ENCODE results near the gene TPRX1.
"Not testable (repeated sequence)": the region's sequence is repeated elsewhere in the genome, so short reads cannot be mapped to it uniquely, and the experiment has no call there.

TPRX1 gene, protein sequence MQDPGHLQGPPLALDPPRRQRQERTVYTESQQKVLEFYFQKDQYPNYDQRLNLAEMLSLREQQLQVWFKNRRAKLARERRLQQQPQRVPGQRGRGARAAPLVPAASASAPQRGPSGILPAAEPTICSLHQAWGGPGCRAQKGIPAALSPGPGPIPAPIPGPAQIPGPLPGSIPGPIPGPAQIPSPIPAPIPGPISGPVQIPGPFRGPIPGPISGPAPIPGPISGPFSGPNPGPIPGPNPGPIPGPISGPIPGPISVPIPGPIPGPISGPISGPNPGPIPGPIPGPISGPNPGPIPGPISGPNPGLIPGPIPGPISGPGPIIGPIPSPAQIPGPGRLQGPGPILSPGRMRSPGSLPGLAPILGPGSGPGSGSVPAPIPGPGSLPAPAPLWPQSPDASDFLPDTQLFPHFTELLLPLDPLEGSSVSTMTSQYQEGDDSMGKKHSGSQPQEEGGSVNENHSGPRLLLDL

DNA sequence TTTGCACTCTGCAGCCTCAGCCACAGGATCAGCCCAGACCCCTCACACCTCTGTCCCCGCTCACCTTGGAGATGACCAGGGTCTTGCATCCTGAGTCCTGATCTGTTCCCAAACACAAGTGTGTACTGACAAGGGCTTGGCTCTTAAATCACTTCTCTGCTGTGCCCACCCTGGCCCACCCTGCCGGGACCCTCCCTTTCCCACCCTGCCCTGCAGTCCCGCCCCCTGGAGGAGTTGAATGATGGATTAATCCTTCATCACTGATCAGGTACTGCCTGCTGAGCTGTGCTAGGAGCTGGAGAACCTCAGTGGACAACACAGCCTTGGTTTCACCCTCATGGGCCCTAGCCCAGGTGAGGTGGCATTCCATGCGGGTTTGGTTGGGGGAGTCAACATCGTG, at the start of gene TPRX1:
TPRX1 (minus strand) TSS at position 101 of the 400 bp plus-strand sequence; CDS start at position 89, 12 bp downstream.
- DNase-seq, result not testable (repeated sequence)

GRCh38 chr19:47853003-47853402, 48.7 kb upstream of the TPRX1 start:
- DNase-seq, result no peak

DNA sequence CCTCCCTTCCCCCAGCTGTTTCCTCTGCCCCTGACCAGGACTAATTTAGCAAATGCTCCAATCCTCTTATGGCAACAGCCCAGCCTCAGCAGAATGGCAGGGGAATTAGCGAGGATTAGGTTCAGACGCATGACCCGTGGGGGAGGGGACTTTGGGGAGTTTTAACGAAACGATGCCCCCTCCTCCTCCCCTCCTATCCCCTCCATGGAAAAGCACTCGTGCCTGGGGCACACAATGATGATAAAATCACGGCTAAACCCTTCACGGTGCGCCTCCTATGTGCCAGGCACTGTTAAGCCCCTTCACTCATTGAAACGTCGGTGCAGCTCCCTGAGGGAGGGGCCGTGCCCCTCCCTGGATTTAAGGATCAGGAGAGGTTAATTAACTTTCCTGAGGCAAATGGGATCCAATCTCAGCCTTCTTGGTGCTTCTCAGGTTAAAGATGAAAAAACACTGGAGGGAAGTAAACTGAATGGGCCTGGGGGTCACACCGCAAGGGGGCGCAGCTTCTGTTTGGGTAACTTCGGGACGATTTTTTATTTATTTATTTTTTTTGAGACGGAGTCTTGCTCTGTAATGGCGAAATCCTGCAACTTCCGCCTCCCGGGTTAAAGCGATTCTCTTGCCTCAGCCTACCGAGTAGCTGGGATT, 44.6 kb upstream of the TPRX1 start:
- DNase-seq, result peak; percentile 18

DNA sequence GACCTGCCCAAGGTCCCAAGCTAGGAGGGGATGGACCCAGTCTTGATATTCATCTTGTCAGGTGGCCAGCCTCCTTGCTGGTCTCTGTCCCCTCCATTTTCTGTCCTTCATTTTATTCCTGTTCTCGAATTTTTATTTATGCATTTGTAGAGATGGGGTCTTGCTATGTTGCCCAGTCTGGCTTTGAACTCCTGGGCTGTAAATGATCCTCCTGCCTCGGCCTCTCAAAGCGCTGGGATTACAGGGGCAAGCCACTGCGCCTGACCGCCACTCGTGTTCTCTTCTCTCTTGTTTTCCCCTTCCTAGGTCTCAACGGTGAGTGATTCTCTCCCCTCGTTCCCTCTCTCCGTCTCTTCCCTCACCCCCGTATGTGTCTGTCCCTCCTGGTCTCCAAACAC, 44.1 kb upstream of the TPRX1 start:
- DNase-seq, result no peak

- no peak for DNase-seq
These were observed 38.6 kb upstream of the TPRX1 start for GRCh38 chr19:47842941-47843340.

GRCh38 chr19:47839913-47840312, 35.6 kb upstream of the TPRX1 start:
- DNase-seq, result no peak

GRCh38 chr19:47839411-47839810, 35.1 kb upstream of the TPRX1 start:
- DNase-seq, result no peak

- no peak for DNase-seq
These were observed 31.7 kb upstream of the TPRX1 start for GRCh38 chr19:47836038-47836437.

- DNase-seq, result no peak
These were observed 28.4 kb upstream of the TPRX1 start for GRCh38 chr19:47832723-47833122.

GRCh38 chr19:47826800-47827199, 22.4 kb upstream of the TPRX1 start:
- DNase-seq, result no peak

- DNase-seq, result no peak
These were observed 20.0 kb upstream of the TPRX1 start for GRCh38 chr19:47824396-47824795.

DNA sequence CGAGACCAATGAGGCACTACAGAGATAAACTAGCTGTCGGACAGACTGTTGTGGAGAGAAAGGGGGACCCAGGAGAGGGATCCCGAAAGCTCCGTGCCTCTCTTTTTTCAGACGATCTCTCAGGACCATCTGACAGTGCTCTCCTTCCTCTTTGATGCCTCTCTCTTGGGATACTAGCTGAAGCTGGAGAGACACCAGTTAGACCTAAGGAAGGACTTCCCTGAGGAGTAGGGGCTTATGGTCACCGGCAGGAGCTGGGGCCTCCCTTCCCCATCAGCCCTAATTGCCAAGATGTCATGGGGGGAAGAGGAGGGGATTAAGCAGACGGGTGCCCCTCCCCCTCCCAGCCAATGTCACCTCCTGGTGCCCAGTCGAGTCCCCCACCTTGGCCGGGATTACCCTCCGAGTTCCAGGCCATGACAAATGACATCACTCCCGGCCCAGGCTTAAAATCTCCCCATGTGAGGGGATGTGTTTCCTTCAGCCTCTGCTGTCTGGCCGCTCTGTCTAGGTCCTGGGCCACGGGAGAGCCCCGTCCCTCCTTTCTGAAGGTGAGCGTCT, 17.2 kb upstream of the TPRX1 start, which contains the start of gene CRX:
CRX (plus strand) TSS at position 478 of the 561 bp plus-strand sequence. CDS start 12,507 bp downstream, outside the sequence.
- no peak for DNase-seq

DNA sequence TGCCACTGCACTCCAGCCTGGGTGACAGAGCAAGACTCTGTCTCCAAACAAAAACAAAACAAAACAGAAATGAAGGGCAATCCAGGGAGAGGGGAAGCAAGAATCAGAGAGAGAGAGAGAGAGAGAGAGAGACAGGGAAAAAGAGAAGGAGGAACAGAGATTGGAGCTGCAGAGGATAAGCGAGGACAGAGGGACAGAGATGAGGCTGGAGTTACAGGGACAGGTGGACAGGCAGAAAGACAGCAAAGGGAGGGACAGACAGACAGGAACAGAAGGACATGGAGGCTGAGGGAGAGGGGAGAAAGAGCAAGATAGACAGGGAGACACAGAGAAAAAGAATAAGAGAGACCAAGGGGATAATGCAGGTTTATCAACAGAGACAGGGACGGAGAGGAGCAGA, 16.1 kb upstream of the TPRX1 start:
- DNase-seq, result no peak

DNA sequence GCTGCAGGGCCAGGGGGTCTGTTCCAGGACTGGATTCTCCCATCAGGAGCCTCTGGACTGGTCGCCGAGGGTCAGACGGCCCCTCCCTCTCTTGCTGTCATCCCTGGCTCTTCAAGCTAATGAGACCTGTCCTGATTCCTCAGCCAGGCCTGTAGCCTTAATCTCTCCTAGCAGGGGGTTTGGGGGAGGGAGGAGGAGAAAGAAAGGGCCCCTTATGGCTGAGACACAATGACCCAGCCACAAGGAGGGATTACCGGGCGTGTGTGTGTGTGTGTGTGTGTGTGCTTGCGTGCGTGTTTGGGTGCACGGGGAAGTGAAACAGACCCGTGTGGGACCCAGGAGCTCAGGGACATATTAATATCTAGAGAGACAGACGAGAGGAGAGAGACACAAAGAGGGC, 15.5 kb upstream of the TPRX1 start:
- no peak for DNase-seq

GRCh38 chr19:47818221-47818620, 13.9 kb upstream of the TPRX1 start:
- DNase-seq, result not testable (repeated sequence)

GRCh38 chr19:47816270-47816669, 11.9 kb upstream of the TPRX1 start:
- not testable (repeated sequence) for DNase-seq

- DNase-seq, result no peak
These were observed 9.6 kb upstream of the TPRX1 start for GRCh38 chr19:47813995-47814328.

DNA sequence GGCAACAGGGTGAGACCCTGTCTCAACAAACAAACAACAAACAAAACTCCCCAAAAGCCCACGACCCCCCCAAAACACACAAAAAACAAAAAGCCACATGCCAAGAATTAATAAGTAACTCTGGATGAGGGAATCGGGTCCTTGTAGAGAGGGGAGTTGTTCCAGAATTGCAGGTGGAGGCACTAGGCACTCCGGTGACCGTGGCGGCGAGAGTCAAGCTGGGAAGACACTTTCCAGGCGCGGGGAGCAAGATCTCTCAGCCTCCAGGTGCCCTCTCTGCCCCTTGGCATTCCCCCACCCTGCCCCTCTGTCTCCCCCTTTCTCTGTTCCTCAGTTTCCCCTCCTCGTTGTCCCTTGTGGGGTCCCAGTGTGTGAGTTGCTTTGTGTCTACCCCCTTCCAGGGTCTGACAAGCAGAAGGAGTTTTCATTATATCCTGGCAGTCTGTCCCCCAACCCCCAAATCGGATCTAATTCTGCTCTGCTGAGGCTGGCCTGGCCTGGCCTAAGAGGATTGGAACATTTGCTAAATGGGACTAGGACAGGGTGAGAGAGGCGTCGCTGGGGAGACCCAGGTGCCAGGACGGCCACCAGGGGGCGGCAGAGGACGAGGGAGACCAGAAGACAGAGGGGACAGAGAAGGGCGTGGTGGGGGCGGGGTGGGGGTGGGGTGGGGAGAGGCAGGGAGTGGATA, 9.1 kb upstream of the TPRX1 start:
- peak; percentile 80 for DNase-seq

- DNase-seq, result no peak
These were observed 2.1 kb upstream of the TPRX1 start for GRCh38 chr19:47806435-47806834.

DNA sequence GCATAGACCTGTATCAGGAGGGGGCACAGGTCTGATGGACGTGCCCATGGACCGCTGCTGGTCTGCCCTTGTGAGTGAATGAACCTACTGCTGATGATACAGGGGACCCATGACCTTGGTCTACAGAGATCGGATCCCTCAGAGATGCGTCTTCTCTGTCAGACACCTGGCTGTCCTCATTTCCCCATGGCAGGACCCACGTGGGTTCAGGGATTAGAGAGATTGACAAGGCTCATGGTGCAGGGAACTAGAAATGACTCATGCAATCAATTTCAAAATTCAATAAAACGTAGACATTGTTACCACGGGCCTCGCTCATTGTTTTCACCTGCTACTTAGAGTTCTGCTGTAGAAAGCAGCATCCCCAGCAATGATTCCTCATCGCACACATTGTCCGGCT, 962 bp upstream of the TPRX1 start:
- no peak for DNase-seq

DNA sequence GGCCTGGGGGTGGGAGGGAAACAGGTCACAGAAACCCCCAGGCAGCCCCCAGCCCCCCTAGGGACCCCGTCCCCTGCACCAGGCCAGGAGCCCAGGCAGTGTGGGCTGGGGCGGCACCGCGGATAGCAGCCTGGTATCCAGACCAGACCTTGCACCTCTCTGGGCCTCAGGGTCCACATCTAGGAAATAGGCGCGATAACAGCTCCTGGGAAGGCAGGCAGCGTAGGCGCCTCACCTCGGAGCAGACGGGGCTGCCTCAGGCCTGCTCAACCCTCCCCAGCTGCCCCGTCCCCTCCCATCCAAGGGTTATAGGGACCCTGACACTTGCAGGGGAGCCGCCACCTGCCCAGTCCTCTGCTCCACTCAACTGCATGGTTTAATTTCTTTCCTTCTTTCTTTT, 680 bp downstream of the TPRX1 start:
- DNase-seq, result not testable (repeated sequence)

GRCh38 chr19:47803148-47803547, 1.2 kb downstream of the TPRX1 start:
- DNase-seq, result not testable (repeated sequence)

DNA sequence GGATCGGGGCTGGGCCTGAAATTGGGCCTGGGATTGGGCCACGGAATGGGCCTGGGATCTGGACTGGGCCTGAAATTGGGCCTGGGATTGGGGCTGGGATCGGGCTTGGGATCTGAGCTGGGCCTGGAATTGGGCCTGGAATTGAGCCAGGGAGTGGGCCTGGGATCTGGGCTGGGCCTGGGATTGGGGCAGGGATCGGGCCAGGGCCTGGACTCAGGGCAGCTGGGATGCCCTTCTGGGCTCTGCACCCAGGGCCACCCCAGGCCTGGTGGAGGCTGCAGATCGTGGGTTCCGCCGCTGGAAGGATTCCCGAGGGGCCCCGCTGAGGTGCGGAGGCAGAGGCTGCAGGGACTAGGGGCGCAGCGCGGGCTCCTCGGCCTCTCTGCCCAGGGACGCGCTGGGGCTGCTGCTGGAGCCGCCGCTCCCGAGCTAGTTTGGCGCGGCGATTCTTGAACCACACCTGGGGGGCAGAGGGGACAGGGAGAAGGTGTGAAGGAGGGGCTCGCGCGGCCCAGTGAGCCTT, 1.8 kb downstream of the TPRX1 start:
- no peak for DNase-seq
